Measurements from ENCODE around the gene PDGFD. TPM values are rescaled to one million over a fixed set of nuclear protein-coding genes. Genes with fewer than 3 reads are reported as not detected.

The PDGFD gene
- total and polyA plus RNA-seq, 9 donors, result 42.8 to 134 (median 77.9) TPM

DNA sequence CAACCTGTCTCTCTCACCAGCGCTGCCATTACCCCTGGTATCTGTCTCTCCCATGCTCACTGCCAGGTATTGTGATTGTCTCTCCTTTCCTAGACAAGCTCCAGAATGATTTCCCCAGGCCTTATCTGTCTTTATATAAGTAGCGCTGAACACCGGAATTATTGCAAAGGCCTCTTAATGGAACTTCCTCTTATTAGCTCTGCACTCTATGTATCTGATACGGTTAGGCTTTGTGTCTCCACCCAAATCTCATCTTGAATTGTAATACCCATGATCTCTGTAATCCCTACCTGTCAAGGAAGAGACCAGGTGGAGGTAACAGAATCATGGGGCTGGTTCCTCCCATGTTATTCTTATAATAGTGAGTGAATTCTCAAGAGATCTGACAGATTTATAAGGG is 88.2 kb downstream of the PDGFD start:
- no peak overlapping the region for H3K27ac ChIP-seq
- no peaks in the 10 kb centered on the region for H3K9me3 ChIP-seq
- no peaks in the 10 kb centered on the region for H3K36me3 ChIP-seq
- H3K27me3 ChIP-seq, result no peaks in the 10 kb centered on the region
- H3K4me1 ChIP-seq (ENCODE audit: insufficient read depth), result no peaks in the 10 kb centered on the region
- H3K4me3 ChIP-seq, result no peak overlapping the region
- no peak for DNase-seq
- intact Hi-C loops (cut with DNase I), result no loop called here
- TF ChIP-seq, protein P1, sequence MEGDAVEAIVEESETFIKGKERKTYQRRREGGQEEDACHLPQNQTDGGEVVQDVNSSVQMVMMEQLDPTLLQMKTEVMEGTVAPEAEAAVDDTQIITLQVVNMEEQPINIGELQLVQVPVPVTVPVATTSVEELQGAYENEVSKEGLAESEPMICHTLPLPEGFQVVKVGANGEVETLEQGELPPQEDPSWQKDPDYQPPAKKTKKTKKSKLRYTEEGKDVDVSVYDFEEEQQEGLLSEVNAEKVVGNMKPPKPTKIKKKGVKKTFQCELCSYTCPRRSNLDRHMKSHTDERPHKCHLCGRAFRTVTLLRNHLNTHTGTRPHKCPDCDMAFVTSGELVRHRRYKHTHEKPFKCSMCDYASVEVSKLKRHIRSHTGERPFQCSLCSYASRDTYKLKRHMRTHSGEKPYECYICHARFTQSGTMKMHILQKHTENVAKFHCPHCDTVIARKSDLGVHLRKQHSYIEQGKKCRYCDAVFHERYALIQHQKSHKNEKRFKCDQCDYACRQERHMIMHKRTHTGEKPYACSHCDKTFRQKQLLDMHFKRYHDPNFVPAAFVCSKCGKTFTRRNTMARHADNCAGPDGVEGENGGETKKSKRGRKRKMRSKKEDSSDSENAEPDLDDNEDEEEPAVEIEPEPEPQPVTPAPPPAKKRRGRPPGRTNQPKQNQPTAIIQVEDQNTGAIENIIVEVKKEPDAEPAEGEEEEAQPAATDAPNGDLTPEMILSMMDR (IDR thresholded peaks at IDR 0.05), result no peak
- TF ChIP-seq POLR2A (IDR thresholded peaks at IDR 0.05) (no peak), EP300 (IDR thresholded peaks at IDR 0.05) (no peak)
- whole genome bisulfite sequencing, 3 donors, result 93 to 95% (median 94%) methylated on average over 4 of the region's 4 CpGs

DNA sequence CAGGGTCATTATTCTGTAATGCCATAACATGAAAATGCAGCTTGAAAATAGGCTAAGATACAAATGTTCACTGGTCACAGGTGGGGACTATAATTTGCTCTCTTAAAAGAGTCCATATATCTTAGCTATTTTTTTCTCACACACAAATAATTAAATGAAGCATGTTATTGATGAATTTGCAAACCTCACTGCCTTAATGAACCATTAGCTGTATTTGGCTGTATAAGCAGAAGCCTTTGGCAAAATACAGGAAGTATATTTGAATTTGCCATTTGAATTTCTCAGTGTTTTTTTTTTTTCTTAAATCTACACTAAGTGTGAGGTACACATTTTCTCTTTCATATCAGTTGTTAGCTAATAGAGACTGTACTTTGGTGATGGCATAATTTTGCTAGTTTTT is 88.9 kb downstream of the PDGFD start:
- TF ChIP-seq POLR2A (IDR thresholded peaks at IDR 0.05) (no peak), EP300 (IDR thresholded peaks at IDR 0.05) (no peak)
- TF ChIP-seq, protein P1 (IDR thresholded peaks at IDR 0.05), result no peak
- Histone ChIP-seq H3K9me3 (no peaks in the 10 kb centered on the region), H3K27me3 (no peaks in the 10 kb centered on the region), H3K36me3 (no peaks in the 10 kb centered on the region), H3K4me3 (no peak overlapping the region), H3K27ac (no peak overlapping the region), H3K4me1 (ENCODE audit: insufficient read depth) (no peaks in the 10 kb centered on the region)
- intact Hi-C loops (cut with DNase I), result no loop called here
- no peak for DNase-seq

DNA sequence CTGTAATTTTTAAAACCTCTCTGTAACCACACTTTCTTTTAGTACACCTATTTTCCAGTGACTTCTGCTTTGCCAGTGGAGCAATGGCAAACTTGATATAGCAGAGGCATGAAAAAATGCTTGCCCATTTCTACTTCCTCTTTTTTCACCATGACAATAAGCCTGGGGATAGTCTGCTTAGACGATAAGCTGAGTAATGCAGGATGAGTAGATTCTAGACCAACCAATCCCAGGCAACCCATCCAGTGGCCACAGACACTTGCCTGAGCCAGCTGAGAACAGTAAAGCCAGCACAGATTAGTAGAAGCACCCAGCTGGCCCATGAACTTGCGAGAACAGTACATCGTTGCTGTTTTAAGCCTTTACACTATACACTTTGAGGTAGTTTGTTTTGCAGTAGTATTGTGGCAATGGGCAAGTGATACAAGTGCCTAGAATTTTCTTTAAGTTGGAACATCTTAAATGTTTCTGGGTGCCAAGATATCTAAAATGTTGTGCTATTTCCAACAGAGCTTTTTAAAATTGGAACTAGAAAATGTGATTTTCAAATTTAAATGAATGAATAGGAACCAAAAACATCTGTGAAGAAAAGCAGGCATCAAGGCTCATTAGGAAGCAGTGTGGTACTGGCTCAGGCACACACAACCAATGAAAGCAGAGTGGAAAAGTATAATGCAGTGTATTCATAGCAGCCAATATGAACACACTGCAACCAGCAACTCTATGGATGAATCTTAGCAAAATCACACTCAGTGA is 89.8 kb downstream of the PDGFD start:
- Histone ChIP-seq H3K27me3 (no peaks in the 10 kb centered on the region), H3K27ac (no peak overlapping the region), H3K4me3 (no peak overlapping the region), H3K9me3 (no peaks in the 10 kb centered on the region), H3K4me1 (ENCODE audit: insufficient read depth) (no peaks in the 10 kb centered on the region), H3K36me3 (no peaks in the 10 kb centered on the region)
- WGBS, 3 donors, result 77 to 81% (median 80%) methylated on average over 3 of the region's 3 CpGs
- no peak for TF ChIP-seq EP300 (IDR thresholded peaks at IDR 0.05)
- TF ChIP-seq POLR2A (IDR thresholded peaks at IDR 0.05), result no peak
- TF ChIP-seq, protein P1 (IDR thresholded peaks at IDR 0.05), result no peak
- intact Hi-C loops (cut with DNase I), result no loop called here
- DNase-seq, result no peak

DNA sequence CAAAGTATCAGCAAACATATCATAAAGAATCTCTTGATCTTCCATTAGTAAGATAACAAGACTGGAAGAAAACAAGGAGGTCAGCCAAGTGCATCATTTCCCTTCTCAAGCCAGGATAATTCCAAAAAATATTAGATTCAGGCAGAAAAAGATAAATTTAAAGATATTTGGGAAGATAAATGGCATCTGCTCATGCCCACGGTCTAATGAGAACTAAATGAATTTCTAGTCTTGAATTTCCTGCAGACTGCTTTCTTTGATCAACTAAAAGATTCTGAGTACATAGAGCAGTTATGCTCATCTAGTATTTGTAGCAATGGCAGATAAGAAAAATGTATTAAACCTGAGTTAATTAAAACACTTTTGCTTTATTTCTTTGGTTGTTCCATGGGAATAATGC is 96.4 kb downstream of the PDGFD start:
- Histone ChIP-seq H3K4me1 (ENCODE audit: insufficient read depth) (no peaks in the 10 kb centered on the region), H3K27me3 (no peaks in the 10 kb centered on the region), H3K9me3 (no peaks in the 10 kb centered on the region), H3K36me3 (no peaks in the 10 kb centered on the region), H3K27ac (no peak overlapping the region), H3K4me3 (no peak overlapping the region)
- WGBS, 3 donors, result 50 to 72% (median 66%) methylated on average over 1 of the region's 1 CpG
- no peak for DNase-seq
- intact Hi-C loops (cut with DNase I), result no loop called here
- TF ChIP-seq POLR2A (IDR thresholded peaks at IDR 0.05) (no peak), EP300 (IDR thresholded peaks at IDR 0.05) (no peak)
- TF ChIP-seq, protein P1 (IDR thresholded peaks at IDR 0.05), result no peak

Data from ovary (tissue), 9 donors.